ENCODE measurements around the gene SMIM27. TPM values are rescaled to one million over a fixed set of nuclear protein-coding genes. Genes with fewer than 3 reads are reported as not detected.
"Not testable (repeated sequence)": the region's sequence is repeated elsewhere in the genome, so short reads cannot be mapped to it uniquely, and the experiment has no call there.

Gene SMIM27
- 8.8 and 9.1 TPM in 2 replicates for total RNA-seq (2014; rRNA removed; shearing (Covaris generic))

- DNase-seq (ENCODE audit: low read depth): peak; percentile 85
These were observed at the start of gene SMIM27, which contains the start of gene TOPORS for GRCh38 chr9:32552172-32552872. Gene SMIM27 (plus strand): TSS chr9:32552327. CDS start chr9:32552435, 108 bp downstream. Gene TOPORS (minus strand): TSS chr9:32552586. CDS start chr9:32552436, 150 bp downstream.

DNA sequence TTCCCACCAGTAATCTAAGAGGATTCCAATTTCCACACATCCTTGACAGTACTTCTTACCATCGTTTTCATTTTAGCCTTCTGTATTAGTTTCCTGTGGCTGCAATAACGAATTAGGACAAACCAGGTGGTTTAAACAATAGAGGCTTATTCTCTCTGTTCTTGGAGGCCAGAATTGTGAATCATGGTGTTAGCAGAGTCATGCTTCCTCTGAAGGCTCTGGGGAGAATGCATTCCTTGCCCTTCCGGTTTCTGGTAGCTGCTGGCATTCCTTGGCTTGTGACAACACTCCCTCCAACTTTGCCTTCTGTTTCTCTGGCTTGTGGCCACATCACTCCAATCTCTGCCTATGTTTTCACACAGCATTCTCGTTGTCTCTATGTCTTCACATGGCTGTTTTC, 49.7 kb upstream of the SMIM27 start:
- peak; percentile 74 for DNase-seq (ENCODE audit: low read depth)

DNA sequence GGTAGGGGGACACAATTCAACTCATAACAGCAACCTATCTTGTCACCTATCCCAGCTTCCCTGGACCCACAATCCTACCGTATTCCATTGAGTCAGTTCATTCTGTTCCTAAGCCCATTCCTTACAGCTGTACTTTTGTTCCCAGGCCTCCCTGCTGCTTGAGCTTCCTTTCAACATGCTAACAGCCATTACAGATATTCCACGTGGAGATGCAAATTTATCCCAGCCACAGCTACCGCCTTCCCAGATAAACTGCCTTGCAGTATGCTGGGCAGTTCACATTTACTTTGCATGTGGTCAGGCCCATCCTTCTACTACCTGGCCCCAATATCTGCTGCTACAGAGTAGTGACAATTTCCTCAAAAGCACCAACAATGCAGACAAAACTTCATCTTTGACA, 49.1 kb upstream of the SMIM27 start:
- DNase-seq (ENCODE audit: low read depth): no peak

GRCh38 chr9:32508728-32509127, 43.4 kb upstream of the SMIM27 start:
- DNase-seq (ENCODE audit: low read depth): no peak

DNA sequence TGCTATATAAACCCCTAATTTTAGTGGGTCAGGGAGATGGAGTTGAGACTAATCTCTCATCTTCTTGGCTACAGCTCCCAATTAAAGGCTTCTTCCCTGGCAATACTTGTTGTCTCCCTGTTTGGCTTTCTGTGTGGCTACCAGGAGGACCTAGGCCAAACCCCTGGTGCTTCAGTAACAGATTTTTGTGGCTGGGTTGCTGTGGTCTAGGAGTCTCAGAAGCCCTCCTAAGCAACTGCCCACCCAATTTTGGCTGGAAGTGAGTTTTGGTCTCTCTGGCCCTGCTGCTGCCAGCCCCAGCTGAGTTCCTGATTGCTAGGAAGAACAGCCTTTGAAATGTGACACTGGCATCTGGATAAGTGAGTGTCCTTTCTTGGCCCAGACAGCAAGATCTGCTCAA, 35.9 kb upstream of the SMIM27 start:
- no peak for DNase-seq (ENCODE audit: low read depth)

DNA sequence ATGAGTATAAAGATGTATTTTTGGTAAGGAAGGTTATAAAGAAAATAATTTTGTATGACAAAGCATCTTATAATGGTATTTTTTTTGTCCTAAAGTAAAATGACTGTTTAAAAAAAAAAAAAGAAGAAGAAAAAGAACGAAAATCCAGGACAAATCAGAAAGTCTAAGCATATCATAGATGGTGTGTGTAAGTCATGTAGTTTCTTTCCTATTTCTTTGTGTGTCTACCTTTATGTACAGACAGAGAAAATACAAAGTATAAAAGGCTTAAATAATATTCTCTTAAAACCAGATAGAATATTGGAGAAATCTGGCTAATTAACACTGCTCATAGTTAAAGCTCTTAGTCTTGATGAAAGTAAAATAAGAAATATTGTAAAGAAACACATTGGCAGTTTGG, 33.9 kb upstream of the SMIM27 start:
- no peak for DNase-seq (ENCODE audit: low read depth)

DNA sequence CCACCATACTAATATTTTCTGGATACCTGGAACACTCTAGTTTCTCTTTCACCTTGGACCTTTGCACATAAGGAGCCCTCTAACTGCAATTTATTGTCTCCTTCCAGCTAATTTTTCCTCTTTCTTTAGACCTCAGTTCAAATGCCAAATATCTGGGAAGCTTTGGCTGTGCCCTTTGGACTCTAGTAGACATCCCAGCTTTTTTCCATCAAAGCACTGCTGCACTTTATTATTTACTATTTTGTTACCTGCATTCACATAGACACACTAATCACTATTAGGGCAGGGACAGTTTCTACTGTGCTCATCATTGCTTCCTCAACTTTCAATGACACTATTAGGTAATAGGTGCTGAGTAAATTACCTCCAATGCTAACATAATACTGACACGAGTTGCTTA, 28.2 kb upstream of the SMIM27 start:
- no peak for DNase-seq (ENCODE audit: low read depth)

DNA sequence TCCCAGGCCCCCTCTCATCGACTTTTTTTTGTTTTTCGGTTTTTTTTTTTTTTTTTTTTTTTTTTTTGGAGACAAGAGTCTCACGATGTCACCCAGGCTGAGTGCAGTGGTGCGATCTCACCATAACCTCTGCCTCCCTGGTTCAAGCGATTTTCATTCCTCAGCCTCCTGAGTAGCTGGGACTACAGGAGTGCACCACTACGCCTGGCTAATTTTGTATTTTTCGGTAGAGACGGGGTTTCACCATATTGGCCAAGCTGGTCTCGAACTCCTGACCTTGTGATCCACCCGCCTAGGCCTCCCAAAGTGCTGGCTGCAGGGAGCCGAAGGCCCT, 27.6 kb upstream of the SMIM27 start:
- DNase-seq (ENCODE audit: low read depth): not testable (repeated sequence)

DNA sequence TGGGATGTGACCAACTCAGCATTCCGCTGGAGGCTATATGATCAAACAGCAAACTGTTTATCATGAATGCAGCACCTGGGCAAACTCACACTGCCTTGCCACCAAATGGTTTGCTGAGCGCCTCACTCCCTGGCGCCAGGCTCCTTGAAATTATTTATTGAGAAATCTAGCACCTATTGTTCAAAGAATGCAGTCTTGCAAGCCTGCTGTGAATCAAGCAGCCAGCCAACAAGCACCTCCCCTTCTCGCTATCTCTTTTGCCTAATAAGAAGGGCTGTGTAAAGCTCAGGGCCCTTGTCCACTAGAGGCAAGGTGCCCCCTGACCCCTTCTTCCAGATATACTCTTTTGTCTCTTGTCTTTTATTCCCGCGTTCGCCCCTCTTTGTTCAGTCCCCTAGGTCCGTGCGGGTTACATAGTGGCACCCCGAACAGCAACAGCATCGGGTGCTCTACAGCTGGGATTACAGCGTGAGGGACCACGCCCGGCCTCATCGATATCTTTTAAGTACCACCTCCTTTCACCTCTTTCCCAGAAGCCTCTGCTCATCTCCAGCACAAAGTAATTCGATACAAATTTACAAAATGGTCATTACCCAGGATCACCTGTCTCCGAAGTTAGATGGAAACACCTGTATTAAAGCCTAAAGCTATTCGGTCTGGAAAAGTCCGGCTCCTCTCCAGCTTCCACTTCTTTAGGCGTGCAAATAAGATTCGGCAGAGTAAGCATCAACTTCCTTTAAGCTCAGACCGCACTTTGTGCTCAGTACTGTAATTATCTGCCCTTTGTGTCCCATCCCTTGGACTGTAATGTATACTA, 27.0 kb upstream of the SMIM27 start:
- peak; percentile 26 for DNase-seq (ENCODE audit: low read depth)

DNA sequence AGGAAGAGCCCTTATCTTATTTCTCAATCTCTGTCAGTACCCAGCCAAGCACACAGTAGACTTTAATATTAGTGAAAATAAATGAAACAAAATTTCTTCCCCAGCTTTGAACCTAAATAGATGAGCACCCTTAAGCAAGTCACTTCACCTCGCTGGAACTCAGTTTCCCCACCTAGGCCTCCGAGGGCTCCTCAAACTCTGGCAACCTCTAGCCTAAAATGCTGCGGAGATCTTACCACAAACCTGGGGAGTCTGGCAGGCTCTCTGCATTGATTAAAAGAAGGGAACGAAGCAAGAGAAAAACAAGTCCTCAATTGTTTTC, 26.5 kb upstream of the SMIM27 start:
- no peak for DNase-seq (ENCODE audit: low read depth)

GRCh38 chr9:32526041-32526706, 26.0 kb upstream of the SMIM27 start, which contains the start of gene RIGI:
Gene RIGI (minus strand): TSS chr9:32526196. CDS start chr9:32526166, 30 bp downstream.
- DNase-seq (ENCODE audit: low read depth): peak; percentile 92

GRCh38 chr9:32526707-32527048, 25.4 kb upstream of the SMIM27 start:
- DNase-seq (ENCODE audit: low read depth): no peak

GRCh38 chr9:32533336-32533735, 18.8 kb upstream of the SMIM27 start:
- no peak for DNase-seq (ENCODE audit: low read depth)

- DNase-seq (ENCODE audit: low read depth): no peak
These were observed 18.3 kb upstream of the SMIM27 start for GRCh38 chr9:32533816-32534215.

DNA sequence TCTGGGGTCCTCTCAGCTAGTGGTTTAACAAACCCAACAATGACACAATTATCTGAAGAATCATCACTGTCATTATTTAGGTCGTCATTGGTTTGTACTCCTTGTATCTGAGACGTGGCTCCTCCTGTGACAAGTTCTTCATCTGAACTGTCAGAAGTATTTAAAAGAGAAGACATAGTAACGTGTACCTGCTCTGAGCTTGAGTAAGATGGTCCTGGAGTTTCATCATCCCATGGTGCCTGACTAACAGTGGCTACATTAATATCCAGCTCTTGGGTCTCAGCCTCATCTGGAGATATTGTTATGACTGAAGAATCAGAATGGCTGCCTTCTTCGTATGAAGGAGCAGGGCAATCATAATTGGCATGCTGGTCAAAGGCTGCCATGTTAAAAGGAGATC, 9.1 kb upstream of the SMIM27 start:
- DNase-seq (ENCODE audit: low read depth): no peak

GRCh38 chr9:32545884-32546283, 6.2 kb upstream of the SMIM27 start:
- DNase-seq (ENCODE audit: low read depth): no peak

- DNase-seq (ENCODE audit: low read depth): not testable (repeated sequence)
These were observed 3.9 kb upstream of the SMIM27 start for GRCh38 chr9:32548213-32548612.

- peak; percentile 3 for DNase-seq (ENCODE audit: low read depth)
These were observed 2.0 kb upstream of the SMIM27 start for GRCh38 chr9:32550150-32550561.

GRCh38 chr9:32550562-32551275, 1.4 kb upstream of the SMIM27 start:
- DNase-seq (ENCODE audit: low read depth): peak; percentile 81

- DNase-seq (ENCODE audit: low read depth): peak; percentile 63
These were observed 663 bp upstream of the SMIM27 start for GRCh38 chr9:32551276-32552051.

- peak; percentile 4 for DNase-seq (ENCODE audit: low read depth)
These were observed 2.0 kb downstream of the SMIM27 start for GRCh38 chr9:32554107-32554506.
